ENCODE results near the gene GARRE1. TPM values are rescaled to one million over a fixed set of nuclear protein-coding genes. Genes with fewer than 3 reads are reported as not detected.

The GARRE1 gene
- total RNA-seq, 1 experiment from 2014 or later, result 22.1 TPM

- no peak overlapping the region for H3K27ac ChIP-seq (ENCODE audit: low read length)
- no peaks in the 10 kb centered on the region for H3K9me3 ChIP-seq (ENCODE audit: low read length)
- H2AFZ ChIP-seq (ENCODE audit: low read length), result no peak overlapping the region
- no peak overlapping the region for H3K4me2 ChIP-seq (ENCODE audit: low read depth, low read length, poor library complexity, severe bottlenecking)
- no peaks in the 10 kb centered on the region for H3K9me2 ChIP-seq (replicated peaks; ENCODE audit: insufficient read depth, low read length)
- H3K79me2 ChIP-seq (ENCODE audit: low read length), result peaks cover 86% of the 10 kb centered on the region
- H3K4me3 ChIP-seq (ENCODE audit: low read length), result no peak overlapping the region
- H3K4me1 ChIP-seq (ENCODE audit: low read length), result peaks cover 17% of the 10 kb centered on the region
- no peak for DNase-seq
- no peaks in the 10 kb centered on the region for H3K27me3 ChIP-seq (ENCODE audit: low read length)
- H3K9ac ChIP-seq (ENCODE audit: low read length), result no peak overlapping the region
- no peaks in the 10 kb centered on the region for H4K20me1 ChIP-seq (ENCODE audit: insufficient read depth, low read depth, low read length)
- H3K36me3 ChIP-seq (ENCODE audit: insufficient read depth, low read length), result no peaks in the 10 kb centered on the region
Measured at GRCh38 chr19:34259367-34260095, 5.2 kb downstream of the GARRE1 start.

GRCh38 chr19:34260771-34261173 is 6.4 kb downstream of the GARRE1 start:
- DNase-seq, result no peak
- H3K4me3 ChIP-seq (ENCODE audit: low read length), result no peak overlapping the region
- H4K20me1 ChIP-seq (ENCODE audit: insufficient read depth, low read depth, low read length), result no peaks in the 10 kb centered on the region
- H3K36me3 ChIP-seq (ENCODE audit: insufficient read depth, low read length), result peaks cover 4% of the 10 kb centered on the region; the same call in 1 of the 2 replicates
- no peaks in the 10 kb centered on the region for H3K27me3 ChIP-seq (ENCODE audit: low read length)
- no peaks in the 10 kb centered on the region for H3K9me3 ChIP-seq (ENCODE audit: low read length)
- H3K79me2 ChIP-seq (ENCODE audit: low read length), result peaks cover 88% of the 10 kb centered on the region
- H2AFZ ChIP-seq (ENCODE audit: low read length), result no peak overlapping the region
- no peak overlapping the region for H3K4me2 ChIP-seq (ENCODE audit: low read depth, low read length, poor library complexity, severe bottlenecking)
- H3K9ac ChIP-seq (ENCODE audit: low read length), result no peak overlapping the region
- no peaks in the 10 kb centered on the region for H3K9me2 ChIP-seq (replicated peaks; ENCODE audit: insufficient read depth, low read length)
- H3K4me1 ChIP-seq (ENCODE audit: low read length), result peaks cover 12% of the 10 kb centered on the region
- H3K27ac ChIP-seq (ENCODE audit: low read length), result no peak overlapping the region

- Histone ChIP-seq H3K4me2 (ENCODE audit: low read depth, low read length, poor library complexity, severe bottlenecking) (no peak overlapping the region), H3K27me3 (ENCODE audit: low read length) (no peaks in the 10 kb centered on the region), H3K4me1 (ENCODE audit: low read length) (peaks cover 4% of the 10 kb centered on the region; the same call in 1 of the 2 replicates), H3K9me2 (replicated peaks; ENCODE audit: insufficient read depth, low read length) (no peaks in the 10 kb centered on the region), H3K36me3 (ENCODE audit: insufficient read depth, low read length) (peaks cover 4% of the 10 kb centered on the region; the same call in 1 of the 2 replicates), H3K9me3 (ENCODE audit: low read length) (no peaks in the 10 kb centered on the region), H3K79me2 (ENCODE audit: low read length) (peaks cover 88% of the 10 kb centered on the region), H3K4me3 (ENCODE audit: low read length) (no peak overlapping the region), H2AFZ (ENCODE audit: low read length) (no peak overlapping the region), H4K20me1 (ENCODE audit: insufficient read depth, low read depth, low read length) (no peaks in the 10 kb centered on the region), H3K9ac (ENCODE audit: low read length) (no peak overlapping the region), H3K27ac (ENCODE audit: low read length) (no peak overlapping the region)
- DNase-seq, result no peak
Measured at GRCh38 chr19:34261334-34262109, 7.2 kb downstream of the GARRE1 start.

GRCh38 chr19:34263745-34264237 is 9.4 kb downstream of the GARRE1 start:
- Histone ChIP-seq H3K9ac (ENCODE audit: low read length) (no peak overlapping the region), H2AFZ (ENCODE audit: low read length) (no peak overlapping the region), H3K4me3 (ENCODE audit: low read length) (no peak overlapping the region), H3K79me2 (ENCODE audit: low read length) (peaks cover 87% of the 10 kb centered on the region), H3K9me3 (ENCODE audit: low read length) (no peaks in the 10 kb centered on the region), H3K27me3 (ENCODE audit: low read length) (no peaks in the 10 kb centered on the region), H3K36me3 (ENCODE audit: insufficient read depth, low read length) (peaks cover 4% of the 10 kb centered on the region; the same call in 1 of the 2 replicates), H3K27ac (ENCODE audit: low read length) (no peak overlapping the region), H3K4me2 (ENCODE audit: low read depth, low read length, poor library complexity, severe bottlenecking) (no peak overlapping the region), H4K20me1 (ENCODE audit: insufficient read depth, low read depth, low read length) (no peaks in the 10 kb centered on the region), H3K9me2 (replicated peaks; ENCODE audit: insufficient read depth, low read length) (no peaks in the 10 kb centered on the region), H3K4me1 (ENCODE audit: low read length) (peaks cover 18% of the 10 kb centered on the region)
- DNase-seq, result no peak

GRCh38 chr19:34265221-34265650 is 10.9 kb downstream of the GARRE1 start:
- Histone ChIP-seq H3K9me3 (ENCODE audit: low read length) (no peaks in the 10 kb centered on the region), H3K9me2 (replicated peaks; ENCODE audit: insufficient read depth, low read length) (no peaks in the 10 kb centered on the region), H2AFZ (ENCODE audit: low read length) (no peak overlapping the region), H3K9ac (ENCODE audit: low read length) (no peak overlapping the region), H3K79me2 (ENCODE audit: low read length) (peaks cover 84% of the 10 kb centered on the region), H3K27ac (ENCODE audit: low read length) (no peak overlapping the region), H3K27me3 (ENCODE audit: low read length) (no peaks in the 10 kb centered on the region), H3K4me2 (ENCODE audit: low read depth, low read length, poor library complexity, severe bottlenecking) (no peak overlapping the region), H3K4me3 (ENCODE audit: low read length) (no peak overlapping the region), H4K20me1 (ENCODE audit: insufficient read depth, low read depth, low read length) (no peaks in the 10 kb centered on the region), H3K36me3 (ENCODE audit: insufficient read depth, low read length) (peaks cover 4% of the 10 kb centered on the region; the same call in 1 of the 2 replicates), H3K4me1 (ENCODE audit: low read length) (peaks cover 33% of the 10 kb centered on the region)
- DNase-seq, result no peak

GRCh38 chr19:34269081-34269480 is 14.7 kb downstream of the GARRE1 start:
- DNase-seq, result peak; percentile 47
- peaks cover 57% of the 10 kb centered on the region for H3K4me1 ChIP-seq (ENCODE audit: low read length)
- peak overlapping the region; percentile 4; the same call in 1 of the 2 replicates for H2AFZ ChIP-seq (ENCODE audit: low read length)
- H3K27ac ChIP-seq (ENCODE audit: low read length), result peak overlapping the region; percentile 95
- peaks cover 92% of the 10 kb centered on the region for H3K79me2 ChIP-seq (ENCODE audit: low read length)
- peaks cover 4% of the 10 kb centered on the region; the same call in 1 of the 2 replicates for H3K36me3 ChIP-seq (ENCODE audit: insufficient read depth, low read length)
- H3K4me3 ChIP-seq (ENCODE audit: low read length), result peak overlapping the region; percentile 31; the same call in 1 of the 2 replicates
- H3K9me3 ChIP-seq (ENCODE audit: low read length), result no peaks in the 10 kb centered on the region
- H3K27me3 ChIP-seq (ENCODE audit: low read length), result no peaks in the 10 kb centered on the region
- no peaks in the 10 kb centered on the region for H3K9me2 ChIP-seq (replicated peaks; ENCODE audit: insufficient read depth, low read length)
- peak overlapping the region; percentile 93 for H3K4me2 ChIP-seq (ENCODE audit: low read depth, low read length, poor library complexity, severe bottlenecking)
- no peaks in the 10 kb centered on the region for H4K20me1 ChIP-seq (ENCODE audit: insufficient read depth, low read depth, low read length)
- H3K9ac ChIP-seq (ENCODE audit: low read length), result peak overlapping the region; percentile 49

- DNase-seq, result peak; percentile 56
- H3K9me2 ChIP-seq (replicated peaks; ENCODE audit: insufficient read depth, low read length), result no peaks in the 10 kb centered on the region
- H3K4me1 ChIP-seq (ENCODE audit: low read length), result peaks cover 57% of the 10 kb centered on the region
- H4K20me1 ChIP-seq (ENCODE audit: insufficient read depth, low read depth, low read length), result no peaks in the 10 kb centered on the region
- H3K9me3 ChIP-seq (ENCODE audit: low read length), result no peaks in the 10 kb centered on the region
- peaks cover 94% of the 10 kb centered on the region for H3K79me2 ChIP-seq (ENCODE audit: low read length)
- peak overlapping the region; percentile 95 for H3K27ac ChIP-seq (ENCODE audit: low read length)
- peak overlapping the region; percentile 93 for H3K4me2 ChIP-seq (ENCODE audit: low read depth, low read length, poor library complexity, severe bottlenecking)
- peak overlapping the region; percentile 65 for H3K4me3 ChIP-seq (ENCODE audit: low read length)
- H3K9ac ChIP-seq (ENCODE audit: low read length), result peak overlapping the region; percentile 88
- H3K27me3 ChIP-seq (ENCODE audit: low read length), result no peaks in the 10 kb centered on the region
- peak overlapping the region; percentile 40; the same call in 1 of the 2 replicates for H2AFZ ChIP-seq (ENCODE audit: low read length)
- H3K36me3 ChIP-seq (ENCODE audit: insufficient read depth, low read length), result peaks cover 4% of the 10 kb centered on the region; the same call in 1 of the 2 replicates
Measured at GRCh38 chr19:34269489-34269888, 15.1 kb downstream of the GARRE1 start.
